Prostate gland (tissue), 2 donors: ENCODE measurements around the gene DAB1. TPM values are rescaled to one million over a fixed set of nuclear protein-coding genes. Genes with fewer than 3 reads are reported as not detected.

Experiments used
- DNase-seq: peaks from one replicate; pipeline ENCODE4 v3.0.0-alpha.2; 2019; ENCODE audit warnings: low spot score
- H3K27ac ChIP-seq, 2 donors: fragments of 200-600 bp; sonication (generic); 2 replicates each; pipeline ENCODE4 v1.5.1; 2017 to 2019
- H3K27me3 ChIP-seq: fragments of 200-600 bp; sonication (generic); replicated peaks from 2 replicates; pipeline ENCODE4 v1.5.1; 2019; ENCODE audit not compliant: insufficient read depth
- H3K36me3 ChIP-seq, 2 donors: fragments of 200-600 bp; sonication (generic); 1 replicate in 1 of 2; 2 replicates in 1 of 2; pipeline versions ENCODE4 v1.5.1 to v1.8.1; 2017 to 2019
- H3K4me1 ChIP-seq: fragments of 200-600 bp; sonication (generic); replicated peaks from 2 replicates; pipeline ENCODE4 v1.5.1; 2019
- H3K4me3 ChIP-seq, 2 donors: fragments of 200-600 bp; sonication (generic); 2 replicates each; pipeline ENCODE4 v1.5.1; 2017 to 2019
- H3K9me3 ChIP-seq: fragments of 200-600 bp; sonication (generic); 2 replicates; pipeline ENCODE4 v1.5.1; 2017
- CTCF ChIP-seq, 4 experiments: fragments of 200-600 bp in 2 of 4; fragments of 450-650 bp in 2 of 4; sonication (generic) in 2 of 4; IDR thresholded peaks; 1 replicate in 3 of 4; 2 replicates in 1 of 4; pipeline ENCODE4 v1.5.1; 2016 to 2019; ENCODE audit warnings: antibody characterized with exemption in 4 of 4, mild to moderate bottlenecking in 2 of 4, moderate library complexity in 2 of 4
- POLR2A ChIP-seq: fragments of 450-650 bp; IDR thresholded peaks from one replicate; pipeline ENCODE4 v1.6.1; 2016; ENCODE audit warnings: antibody characterized with exemption, mild to moderate bottlenecking
- POLR2AphosphoS5 ChIP-seq: sonication (generic); formaldehyde crosslinking; IDR thresholded peaks from one replicate; pipeline ENCODE4 v1.6.1; 2017; ENCODE audit warnings: antibody characterized with exemption
- whole genome bisulfite sequencing: methylation state at CpG from one replicate; pipeline ENCODE4 v1.1.5; 2018; 5-methylcytosine and 5-hydroxymethylcytosine counted together
- intact Hi-C: fragments of 100-400 bp; cut with DNase I; formaldehyde crosslinking; loops from one replicate; pipeline ENCODE4 v1.14.2; 2022
- total RNA-seq, 2 donors: library from RNA; depleted of rRNA; stranded (reverse); fragments of >200 nt; gene quantifications; one replicate each; pipeline ENCODE4 v1.1.0, GENCODE V29; 2016

DAB1 gene
- total RNA-seq, 2 donors from 2014 or later, result 0.64 to 3.6 TPM

GRCh38 chr1:57198912-57199311, 224.9 kb downstream of the DAB1 start:
- no peak for DNase-seq
- Histone ChIP-seq H3K4me3 (no peak overlapping the region), H3K4me1 (no peaks in the 10 kb centered on the region), H3K36me3 (no peaks in the 10 kb centered on the region), H3K27ac (no peak overlapping the region), H3K9me3 (no peaks in the 10 kb centered on the region), H3K27me3 (no peaks in the 10 kb centered on the region)
- TF ChIP-seq POLR2A, result no peak
- TF ChIP-seq CTCF (IDR thresholded peaks at IDR 0.05), result no peak
- no peak for TF ChIP-seq POLR2AphosphoS5
- WGBS, result 63% methylated on average over 2 of the region's 2 CpGs
- intact Hi-C loops, result no loop called here

GRCh38 chr1:57195436-57195941, 228.4 kb downstream of the DAB1 start:
- intact Hi-C loops, result no loop called here
- Histone ChIP-seq H3K9me3 (no peaks in the 10 kb centered on the region), H3K4me1 (no peaks in the 10 kb centered on the region), H3K36me3 (no peaks in the 10 kb centered on the region), H3K4me3 (no peak overlapping the region), H3K27me3 (no peaks in the 10 kb centered on the region), H3K27ac (no peak overlapping the region)
- no peak for TF ChIP-seq POLR2A
- no peak for TF ChIP-seq CTCF (IDR thresholded peaks at IDR 0.05)
- TF ChIP-seq POLR2AphosphoS5, result no peak
- DNase-seq, result no peak
- WGBS, result 89% methylated on average over 1 of the region's 1 CpG

- no peaks in the 10 kb centered on the region for H3K9me3 ChIP-seq
- TF ChIP-seq POLR2A (no peak), CTCF (IDR thresholded peaks at IDR 0.05) (no peak), POLR2AphosphoS5 (no peak)
- H3K27ac ChIP-seq, result no peak overlapping the region
- DNase-seq, result no peak
- H3K4me1 ChIP-seq, result no peaks in the 10 kb centered on the region
- no peaks in the 10 kb centered on the region for H3K27me3 ChIP-seq
- no peaks in the 10 kb centered on the region for H3K36me3 ChIP-seq
- H3K4me3 ChIP-seq, result no peak overlapping the region
- 89% methylated on average over 2 of the region's 2 CpGs for WGBS
- intact Hi-C loops, result no loop called here
Observed at GRCh38 chr1:57192222-57192621, 231.6 kb downstream of the DAB1 start.

- Histone ChIP-seq H3K27ac (no peak overlapping the region), H3K9me3 (no peaks in the 10 kb centered on the region), H3K36me3 (no peaks in the 10 kb centered on the region), H3K27me3 (no peaks in the 10 kb centered on the region), H3K4me3 (no peak overlapping the region), H3K4me1 (no peaks in the 10 kb centered on the region)
- TF ChIP-seq POLR2A (no peak), POLR2AphosphoS5 (no peak), CTCF (IDR thresholded peaks at IDR 0.05) (no peak)
- 71% methylated on average over 2 of the region's 2 CpGs for WGBS
- intact Hi-C loops, result no loop called here
- DNase-seq, result no peak
Observed at GRCh38 chr1:57190898-57191297, 233.0 kb downstream of the DAB1 start.

- 87% methylated on average over 2 of the region's 2 CpGs for WGBS
- Histone ChIP-seq H3K9me3 (no peaks in the 10 kb centered on the region), H3K27ac (no peak overlapping the region), H3K36me3 (no peaks in the 10 kb centered on the region), H3K4me1 (no peaks in the 10 kb centered on the region), H3K4me3 (no peak overlapping the region), H3K27me3 (no peaks in the 10 kb centered on the region)
- intact Hi-C loops, result no loop called here
- no peak for DNase-seq
- no peak for TF ChIP-seq POLR2A
- no peak for TF ChIP-seq POLR2AphosphoS5
- TF ChIP-seq CTCF (IDR thresholded peaks at IDR 0.05), result no peak
Observed at GRCh38 chr1:57188168-57188567, 235.7 kb downstream of the DAB1 start.
